C4-2B (cell line): ENCODE measurements around the gene ABHD12B.

ENCODE experiments used
- ZFX ChIP-seq: fragments of 450-650 bp; IDR thresholded peaks from 2 replicates; pipeline ENCODE4 v1.6.1; 2017
- TF ChIP-seq, protein P1 (sequence below): fragments of 450-650 bp; conservative IDR thresholded peaks from 2 replicates; pipeline ENCODE4 v1.5.1; 2017; ENCODE audit warnings: mild to moderate bottlenecking

DNA sequence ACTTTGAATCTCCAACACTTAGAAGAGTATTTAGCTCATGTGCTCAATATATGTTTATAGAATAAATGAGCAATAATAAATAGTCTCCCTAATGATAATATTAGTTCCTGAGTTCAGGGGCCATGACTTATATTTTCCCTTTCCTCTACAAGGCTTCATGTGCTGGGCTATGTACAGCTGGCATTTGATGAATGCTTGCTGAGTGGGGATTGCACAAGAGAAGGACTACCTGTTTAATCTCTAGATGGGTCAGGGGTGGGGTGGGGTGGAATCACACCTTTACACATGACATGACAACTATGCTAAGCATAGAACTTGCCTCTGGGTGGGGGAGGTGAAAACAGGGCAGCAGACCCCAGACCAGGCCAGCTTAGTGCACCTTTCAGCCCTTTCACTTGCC, 7.6 kb upstream of the ABHD12B start:
- TF ChIP-seq, protein P1, sequence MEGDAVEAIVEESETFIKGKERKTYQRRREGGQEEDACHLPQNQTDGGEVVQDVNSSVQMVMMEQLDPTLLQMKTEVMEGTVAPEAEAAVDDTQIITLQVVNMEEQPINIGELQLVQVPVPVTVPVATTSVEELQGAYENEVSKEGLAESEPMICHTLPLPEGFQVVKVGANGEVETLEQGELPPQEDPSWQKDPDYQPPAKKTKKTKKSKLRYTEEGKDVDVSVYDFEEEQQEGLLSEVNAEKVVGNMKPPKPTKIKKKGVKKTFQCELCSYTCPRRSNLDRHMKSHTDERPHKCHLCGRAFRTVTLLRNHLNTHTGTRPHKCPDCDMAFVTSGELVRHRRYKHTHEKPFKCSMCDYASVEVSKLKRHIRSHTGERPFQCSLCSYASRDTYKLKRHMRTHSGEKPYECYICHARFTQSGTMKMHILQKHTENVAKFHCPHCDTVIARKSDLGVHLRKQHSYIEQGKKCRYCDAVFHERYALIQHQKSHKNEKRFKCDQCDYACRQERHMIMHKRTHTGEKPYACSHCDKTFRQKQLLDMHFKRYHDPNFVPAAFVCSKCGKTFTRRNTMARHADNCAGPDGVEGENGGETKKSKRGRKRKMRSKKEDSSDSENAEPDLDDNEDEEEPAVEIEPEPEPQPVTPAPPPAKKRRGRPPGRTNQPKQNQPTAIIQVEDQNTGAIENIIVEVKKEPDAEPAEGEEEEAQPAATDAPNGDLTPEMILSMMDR = no peak
- TF ChIP-seq ZFX = no peak
